HUES64 (cell line): ENCODE results near the gene HSPA12A.

Source experiments
- H3K27ac ChIP-seq: 2 replicates; pipeline ENCODE4 v1.7.0; 2013; ENCODE audit warnings: low read depth, low read length, inconsistent platforms
- H3K27me3 ChIP-seq: 2 replicates; pipeline ENCODE4 v1.6.1; 2013; ENCODE audit warnings: mild to moderate bottlenecking, low read length; ENCODE audit not compliant: insufficient read depth
- H3K36me3 ChIP-seq: 2 replicates; pipeline ENCODE4 v1.6.1; 2013; ENCODE audit warnings: mild to moderate bottlenecking, low read length; ENCODE audit not compliant: insufficient read depth
- H3K4me1 ChIP-seq: 2 replicates; pipeline ENCODE4 v1.6.1; 2013; ENCODE audit warnings: mild to moderate bottlenecking, low read length, moderate library complexity; ENCODE audit not compliant: insufficient read depth
- H3K4me3 ChIP-seq: 2 replicates; pipeline ENCODE4 v1.5.1; 2013; ENCODE audit warnings: mild to moderate bottlenecking, low read length, moderate library complexity
- H3K9ac ChIP-seq: 2 replicates; pipeline ENCODE4 v1.6.1; 2013; ENCODE audit warnings: mild to moderate bottlenecking, low read depth, low read length
- H3K9me3 ChIP-seq: 2 replicates; pipeline ENCODE4 v1.6.1; 2013; ENCODE audit warnings: low read depth, low read length; ENCODE audit not compliant: insufficient read depth
- WGBS: fragments of 150-250, 120-280 bp; methylation state at CpG from one replicate; pipeline ENCODE4 v1.1.7; 2013; ENCODE audit warnings: missing lambda C conversion rate; 5-methylcytosine and 5-hydroxymethylcytosine counted together

HSPA12A gene

DNA sequence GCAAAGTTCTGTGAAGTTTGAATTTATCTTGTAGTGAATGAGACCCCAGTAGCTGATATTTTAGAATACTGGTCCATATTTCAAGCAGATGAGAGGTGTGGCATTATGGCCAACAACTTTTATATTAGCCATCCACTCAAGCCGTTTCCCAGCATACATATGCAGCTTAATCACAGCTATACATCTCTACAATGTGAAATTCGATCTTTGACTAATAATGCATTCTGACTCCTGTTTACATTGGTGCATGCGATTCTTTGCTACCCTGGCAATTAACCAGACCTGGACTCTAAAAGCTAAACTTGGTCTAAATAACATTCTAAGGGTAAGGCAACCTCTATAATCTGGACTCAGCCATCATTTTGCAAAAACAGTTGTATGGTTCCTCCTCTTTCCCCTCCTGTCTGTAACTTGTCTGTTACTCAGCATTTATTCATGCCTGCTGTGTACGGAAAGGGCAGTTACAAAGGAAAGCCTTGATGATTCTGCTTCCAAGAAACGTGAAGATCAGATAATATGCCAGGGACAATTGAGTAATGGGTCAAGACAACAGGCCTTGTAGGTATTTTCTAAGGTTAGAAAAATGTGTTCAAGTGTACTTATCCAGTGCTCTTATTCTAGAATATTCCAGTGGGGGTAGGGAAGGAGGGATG lies 71.0 kb downstream of the HSPA12A start:
- H3K36me3 ChIP-seq, result peaks cover 18% of the 10 kb centered on the region
- H3K27ac ChIP-seq, result no peak overlapping the region
- H3K9ac ChIP-seq, result no peak overlapping the region
- H3K4me3 ChIP-seq, result no peak overlapping the region
- H3K9me3 ChIP-seq, result no peaks in the 10 kb centered on the region
- H3K4me1 ChIP-seq, result peaks cover 22% of the 10 kb centered on the region
- no peaks in the 10 kb centered on the region for H3K27me3 ChIP-seq
- 85% methylated on average over 5 of the region's 5 CpGs for WGBS

- H3K27ac ChIP-seq, result no peak overlapping the region
- H3K27me3 ChIP-seq, result no peaks in the 10 kb centered on the region
- H3K9ac ChIP-seq, result no peak overlapping the region
- peaks cover 22% of the 10 kb centered on the region for H3K4me1 ChIP-seq
- WGBS, result 90% methylated on average over 5 of the region's 6 CpGs
- no peaks in the 10 kb centered on the region for H3K9me3 ChIP-seq
- H3K4me3 ChIP-seq, result peak overlapping the region; percentile 74
- peaks cover 18% of the 10 kb centered on the region for H3K36me3 ChIP-seq
These were observed 71.7 kb downstream of the HSPA12A start for GRCh38 chr10:116670706-116671105.

- peak overlapping the region; percentile 86 for H3K9ac ChIP-seq
- H3K4me1 ChIP-seq, result peaks cover 22% of the 10 kb centered on the region
- H3K27ac ChIP-seq, result peak overlapping the region; percentile 85
- 18% methylated on average over 40 of the region's 41 CpGs for WGBS
- peak overlapping the region; percentile 74 for H3K4me3 ChIP-seq
- H3K9me3 ChIP-seq, result no peaks in the 10 kb centered on the region
- H3K27me3 ChIP-seq, result no peaks in the 10 kb centered on the region
- H3K36me3 ChIP-seq, result peaks cover 18% of the 10 kb centered on the region
These were observed 72.3 kb downstream of the HSPA12A start for GRCh38 chr10:116669832-116670644.

DNA sequence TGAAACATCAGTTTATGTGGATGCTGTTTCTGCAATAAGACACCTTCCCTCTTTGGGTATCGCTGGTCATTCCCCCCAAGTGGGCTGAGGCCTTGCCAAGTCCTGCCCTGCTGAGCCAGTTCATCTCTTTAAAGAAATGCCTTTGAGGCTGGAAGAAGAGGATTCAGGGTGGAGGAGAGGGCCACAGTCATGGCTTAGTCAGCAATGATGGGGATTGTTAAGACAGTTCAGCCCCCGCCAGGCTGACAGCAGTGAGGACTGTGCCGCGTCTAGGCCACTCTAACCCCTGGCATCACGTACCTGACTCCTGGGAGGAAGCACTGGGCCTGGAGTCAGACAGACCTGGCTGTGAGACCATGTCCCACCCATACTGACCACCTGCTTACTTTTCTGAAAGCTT lies 73.3 kb downstream of the HSPA12A start:
- peak overlapping the region; percentile 74 for H3K4me3 ChIP-seq
- no peaks in the 10 kb centered on the region for H3K9me3 ChIP-seq
- 89% methylated on average over 5 of the region's 5 CpGs for WGBS
- H3K4me1 ChIP-seq, result peaks cover 22% of the 10 kb centered on the region
- H3K36me3 ChIP-seq, result peaks cover 24% of the 10 kb centered on the region
- no peaks in the 10 kb centered on the region for H3K27me3 ChIP-seq
- H3K9ac ChIP-seq, result peak overlapping the region; percentile 86; the same call in 1 of the 2 replicates
- H3K27ac ChIP-seq, result no peak overlapping the region

DNA sequence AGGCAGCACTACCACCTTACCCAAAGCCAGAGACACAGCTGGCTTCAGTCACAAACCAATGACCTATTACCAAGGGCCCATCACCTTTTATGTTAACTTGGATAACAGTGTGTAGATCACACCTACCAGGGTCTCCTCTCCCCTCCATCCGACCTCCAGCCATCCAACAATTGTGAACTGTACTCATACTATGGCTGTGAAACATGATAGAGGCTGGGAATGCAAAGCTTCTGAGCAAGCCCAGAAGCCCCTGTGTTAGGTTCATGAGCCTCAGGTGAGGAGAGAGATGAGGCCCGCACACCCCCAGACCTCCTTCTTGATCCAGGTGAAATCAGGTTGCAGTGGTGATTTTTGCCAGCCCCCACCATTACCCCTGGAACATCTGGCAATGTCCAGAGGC lies 73.9 kb downstream of the HSPA12A start:
- H3K9ac ChIP-seq, result no peak overlapping the region
- no peak overlapping the region for H3K4me3 ChIP-seq
- peaks cover 22% of the 10 kb centered on the region for H3K4me1 ChIP-seq
- H3K9me3 ChIP-seq, result no peaks in the 10 kb centered on the region
- no peaks in the 10 kb centered on the region for H3K27me3 ChIP-seq
- H3K27ac ChIP-seq, result no peak overlapping the region
- H3K36me3 ChIP-seq, result peaks cover 28% of the 10 kb centered on the region
- 94% methylated on average over 2 of the region's 2 CpGs for WGBS

DNA sequence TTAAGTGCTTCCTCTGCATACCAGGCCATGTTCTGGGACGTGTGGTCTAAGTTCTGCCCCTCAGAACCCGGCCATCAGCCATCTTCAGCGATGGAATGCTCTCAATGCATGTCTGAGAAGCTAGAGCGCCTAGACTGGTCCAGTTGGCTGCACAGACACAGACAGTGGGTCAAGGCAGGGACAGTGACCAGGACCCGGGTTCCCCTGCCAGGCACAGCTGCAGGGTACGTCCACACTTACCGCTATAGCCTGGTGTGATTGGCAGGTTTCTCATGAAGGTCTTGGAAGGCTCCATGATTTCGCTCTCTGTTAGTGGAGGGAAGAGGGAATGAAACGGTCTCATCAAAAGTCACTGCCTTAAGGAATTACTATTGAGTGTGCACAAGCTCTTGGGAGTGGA lies 74.3 kb downstream of the HSPA12A start:
- H3K4me1 ChIP-seq, result peaks cover 22% of the 10 kb centered on the region
- H3K9ac ChIP-seq, result no peak overlapping the region
- peaks cover 31% of the 10 kb centered on the region for H3K36me3 ChIP-seq
- no peak overlapping the region for H3K27ac ChIP-seq
- no peaks in the 10 kb centered on the region for H3K27me3 ChIP-seq
- H3K9me3 ChIP-seq, result no peaks in the 10 kb centered on the region
- 94% methylated on average over 9 of the region's 9 CpGs for WGBS
- no peak overlapping the region for H3K4me3 ChIP-seq

DNA sequence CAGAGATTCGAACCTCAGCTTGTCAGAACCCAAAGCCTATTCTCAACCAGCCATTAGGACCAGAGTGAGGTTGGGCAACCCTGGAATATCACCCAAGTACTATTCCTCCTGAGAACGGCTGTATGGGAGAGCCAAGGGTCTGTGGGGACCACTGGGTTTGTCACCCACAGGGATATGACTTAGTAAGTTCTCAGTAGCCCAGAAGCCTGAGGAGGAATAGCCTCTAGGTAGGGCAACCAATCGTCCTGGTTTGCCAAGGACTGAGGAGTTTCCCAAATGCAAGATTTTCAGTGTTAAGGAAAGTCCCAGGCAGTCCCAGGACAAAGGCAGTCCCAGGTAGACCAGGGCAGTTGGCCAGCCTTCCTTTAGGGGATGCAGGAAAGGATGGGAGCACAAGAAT lies 74.9 kb downstream of the HSPA12A start:
- peaks cover 22% of the 10 kb centered on the region for H3K4me1 ChIP-seq
- peaks cover 31% of the 10 kb centered on the region for H3K36me3 ChIP-seq
- no peak overlapping the region for H3K9ac ChIP-seq
- no peak overlapping the region for H3K27ac ChIP-seq
- H3K4me3 ChIP-seq, result no peak overlapping the region
- 97% methylated on average over 3 of the region's 3 CpGs for WGBS
- no peaks in the 10 kb centered on the region for H3K9me3 ChIP-seq
- H3K27me3 ChIP-seq, result no peaks in the 10 kb centered on the region

- Histone ChIP-seq H3K36me3 (peaks cover 31% of the 10 kb centered on the region), H3K9ac (no peak overlapping the region; the same call in 1 of the 2 replicates), H3K4me3 (no peak overlapping the region), H3K27me3 (no peaks in the 10 kb centered on the region), H3K27ac (no peak overlapping the region), H3K9me3 (no peaks in the 10 kb centered on the region), H3K4me1 (peaks cover 10% of the 10 kb centered on the region)
- WGBS, result 89% methylated on average over 13 of the region's 13 CpGs
These were observed 76.7 kb downstream of the HSPA12A start for GRCh38 chr10:116665541-116666125.

GRCh38 chr10:116664631-116665030 lies 77.7 kb downstream of the HSPA12A start:
- 83% methylated on average over 5 of the region's 5 CpGs for WGBS
- Histone ChIP-seq H3K4me1 (peaks cover 6% of the 10 kb centered on the region), H3K4me3 (no peak overlapping the region), H3K36me3 (peaks cover 31% of the 10 kb centered on the region), H3K9ac (no peak overlapping the region), H3K27me3 (no peaks in the 10 kb centered on the region), H3K27ac (no peak overlapping the region), H3K9me3 (no peaks in the 10 kb centered on the region)

DNA sequence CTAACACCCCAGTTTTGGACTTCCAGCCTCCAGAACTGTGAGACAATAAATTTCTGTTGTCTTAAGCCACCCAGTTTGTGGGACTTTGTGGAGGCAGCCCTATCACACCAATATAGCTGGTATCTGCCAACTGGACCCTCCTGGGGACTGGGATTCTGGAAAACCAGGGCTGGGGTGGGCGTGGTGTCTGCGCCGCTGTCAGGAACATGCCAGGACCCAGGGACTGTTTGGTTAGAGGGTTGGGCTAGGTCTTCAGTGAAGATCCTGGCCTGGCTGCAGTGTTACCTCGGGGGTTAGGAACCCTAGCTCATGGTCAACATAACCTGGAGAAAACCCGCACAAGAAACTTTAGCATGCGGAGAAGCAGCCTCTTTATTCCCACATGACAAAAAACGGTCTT lies 79.0 kb downstream of the HSPA12A start:
- no peak overlapping the region for H3K4me3 ChIP-seq
- H3K4me1 ChIP-seq, result no peaks in the 10 kb centered on the region
- no peak overlapping the region for H3K9ac ChIP-seq
- 96% methylated on average over 7 of the region's 7 CpGs for WGBS
- H3K9me3 ChIP-seq, result no peaks in the 10 kb centered on the region
- H3K36me3 ChIP-seq, result peaks cover 31% of the 10 kb centered on the region
- no peak overlapping the region for H3K27ac ChIP-seq
- no peaks in the 10 kb centered on the region for H3K27me3 ChIP-seq

- Histone ChIP-seq H3K9me3 (no peaks in the 10 kb centered on the region), H3K4me1 (no peaks in the 10 kb centered on the region), H3K27ac (no peak overlapping the region), H3K4me3 (no peak overlapping the region), H3K9ac (no peak overlapping the region), H3K27me3 (no peaks in the 10 kb centered on the region), H3K36me3 (peaks cover 13% of the 10 kb centered on the region)
- WGBS, result 75% methylated on average over 5 of the region's 5 CpGs
These were observed 81.5 kb downstream of the HSPA12A start for GRCh38 chr10:116660860-116661259.
